Body of pancreas (tissue), 4 donors: ENCODE measurements around the gene DCAF11. TPM values are rescaled to one million over a fixed set of nuclear protein-coding genes. Genes with fewer than 3 reads are reported as not detected.

Experiments
- ATAC-seq: fragments of 150-250 bp; one replicate; pipeline ENCODE4 v1.9.1; 2016
- DNase-seq, 4 donors: peaks; one replicate each; pipeline ENCODE4 v3.0.0-alpha.2; 2019
- H3K27ac ChIP-seq, 4 donors: fragments of 200-600 bp; sonication (generic); 1 replicate in 3 of 4; 2 replicates in 1 of 4; pipeline versions ENCODE4 v1.5.1 to v1.6.1; 2016 to 2019; ENCODE audit warnings: mild to moderate bottlenecking in 1 of 4, mixed read lengths in 1 of 4, moderate library complexity in 1 of 4
- H3K27me3 ChIP-seq, 2 donors: fragments of 200-600 bp; sonication (generic); one replicate each; pipeline ENCODE4 v1.6.0; 2016; ENCODE audit warnings: mild to moderate bottlenecking in 1 of 2
- H3K36me3 ChIP-seq, 2 donors: fragments of 200-600 bp; sonication (generic); replicated peaks in 1 of 2; 2 replicates each; pipeline ENCODE4 v1.5.1; 2016; ENCODE audit warnings: low read depth in 2 of 2; ENCODE audit not compliant: insufficient read depth in 1 of 2
- H3K4me1 ChIP-seq: fragments of 200-600 bp; sonication (generic); one replicate; pipeline ENCODE4 v1.6.0; 2016
- H3K4me3 ChIP-seq, 2 donors: fragments of 200-600 bp; sonication (generic); 1 replicate in 1 of 2; 2 replicates in 1 of 2; pipeline ENCODE4 v1.5.1; 2016 to 2019
- H3K9me3 ChIP-seq, 3 donors: fragments of 200-600 bp; sonication (generic); 1 replicate in 2 of 3; 2 replicates in 1 of 3; pipeline ENCODE4 v1.5.1; 2016
- POLR2A ChIP-seq, 3 donors: fragments of 450-650 bp; IDR thresholded peaks; one replicate each; pipeline ENCODE4 v1.6.1; 2016; ENCODE audit warnings: antibody characterized with exemption in 3 of 3, mild to moderate bottlenecking in 2 of 3
- WGBS, 2 donors: methylation state at CpG; one replicate each; pipeline ENCODE4 v1.1.5; 2017; 5-methylcytosine and 5-hydroxymethylcytosine counted together
- intact Hi-C: fragments of 100-400 bp; cut with DNase I; formaldehyde crosslinking; loops from one replicate; pipeline ENCODE4 v1.15.1; 2023
- total RNA-seq, 2 donors: library from RNA; depleted of rRNA; stranded (reverse); fragments of >200 nt; gene quantifications; one replicate each; pipeline ENCODE4 v1.1.0, GENCODE V29; 2016
- TF ChIP-seq, protein P1 (sequence below), 7 experiments: fragments of 450-650 bp in 4 of 7; fragments of 200-600 bp in 3 of 7; sonication (generic) in 3 of 7; IDR thresholded peaks; one replicate each; pipeline ENCODE4 v1.5.1; 2016 to 2019; ENCODE audit warnings: antibody characterized with exemption in 7 of 7

Gene DCAF11
- total RNA-seq, 2 donors from 2014 or later: 77.1 to 128 TPM

DNA sequence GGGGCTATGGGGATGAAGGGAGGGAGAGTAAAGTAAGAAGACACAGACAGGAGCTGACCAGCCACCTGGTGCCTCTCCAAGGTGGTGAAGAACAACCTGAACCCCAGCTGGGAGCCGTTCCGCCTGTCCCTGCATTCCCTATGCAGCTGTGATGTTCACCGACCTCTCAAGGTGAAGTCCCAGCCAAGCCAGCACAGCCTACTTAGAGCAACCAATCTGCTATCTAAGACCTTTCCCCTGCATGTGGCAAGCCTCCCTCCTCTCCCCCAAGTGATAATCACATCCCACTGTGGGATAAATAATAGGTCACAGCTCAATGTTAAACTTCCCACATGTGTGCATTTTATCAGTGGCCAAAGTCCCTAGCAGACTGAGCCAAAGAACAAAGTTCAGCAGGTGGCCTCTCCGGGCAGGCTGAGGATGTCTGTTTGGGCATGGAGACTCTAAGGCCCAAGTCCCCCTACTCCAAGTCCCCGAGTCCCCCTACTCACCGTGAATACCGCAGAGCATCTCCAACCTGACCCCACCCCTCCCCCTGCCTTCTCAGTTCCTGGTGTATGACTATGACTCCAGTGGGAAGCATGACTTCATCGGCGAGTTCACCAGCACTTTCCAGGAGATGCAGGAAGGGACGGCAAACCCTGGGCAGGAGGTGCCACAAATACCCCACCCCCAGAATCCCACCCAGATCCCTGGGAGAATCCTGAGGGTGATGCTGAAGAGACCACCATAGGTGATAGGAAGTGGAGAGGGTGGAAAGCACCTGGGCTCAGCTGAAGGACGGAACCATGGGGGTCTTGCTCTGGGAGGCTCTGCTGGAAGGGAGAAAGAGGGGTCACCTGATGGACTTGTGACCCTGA, 39.7 kb upstream of the DCAF11 start:
- intact Hi-C loops: no loop called here
- H3K4me1 ChIP-seq: peaks cover 26% of the 10 kb centered on the region
- WGBS, 2 donors: 40 to 49% methylated on average over 11 of the region's 11 CpGs
- H3K36me3 ChIP-seq: no peaks in the 10 kb centered on the region
- DNase-seq: peak in 3 of 4 donors; percentile 37 to 69 (median 50)
- H3K27me3 ChIP-seq: no peaks in the 10 kb centered on the region
- H3K27ac ChIP-seq: peak overlapping the region in 2 of 4 donors; percentile 16 to 62
- peak; percentile 53 for ATAC-seq
- H3K9me3 ChIP-seq: no peaks in the 10 kb centered on the region
- TF ChIP-seq, protein P1, sequence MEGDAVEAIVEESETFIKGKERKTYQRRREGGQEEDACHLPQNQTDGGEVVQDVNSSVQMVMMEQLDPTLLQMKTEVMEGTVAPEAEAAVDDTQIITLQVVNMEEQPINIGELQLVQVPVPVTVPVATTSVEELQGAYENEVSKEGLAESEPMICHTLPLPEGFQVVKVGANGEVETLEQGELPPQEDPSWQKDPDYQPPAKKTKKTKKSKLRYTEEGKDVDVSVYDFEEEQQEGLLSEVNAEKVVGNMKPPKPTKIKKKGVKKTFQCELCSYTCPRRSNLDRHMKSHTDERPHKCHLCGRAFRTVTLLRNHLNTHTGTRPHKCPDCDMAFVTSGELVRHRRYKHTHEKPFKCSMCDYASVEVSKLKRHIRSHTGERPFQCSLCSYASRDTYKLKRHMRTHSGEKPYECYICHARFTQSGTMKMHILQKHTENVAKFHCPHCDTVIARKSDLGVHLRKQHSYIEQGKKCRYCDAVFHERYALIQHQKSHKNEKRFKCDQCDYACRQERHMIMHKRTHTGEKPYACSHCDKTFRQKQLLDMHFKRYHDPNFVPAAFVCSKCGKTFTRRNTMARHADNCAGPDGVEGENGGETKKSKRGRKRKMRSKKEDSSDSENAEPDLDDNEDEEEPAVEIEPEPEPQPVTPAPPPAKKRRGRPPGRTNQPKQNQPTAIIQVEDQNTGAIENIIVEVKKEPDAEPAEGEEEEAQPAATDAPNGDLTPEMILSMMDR (IDR thresholded peaks at IDR 0.05): no peak
- no peak for TF ChIP-seq POLR2A (IDR thresholded peaks at IDR 0.05)
- no peak overlapping the region for H3K4me3 ChIP-seq

DNA sequence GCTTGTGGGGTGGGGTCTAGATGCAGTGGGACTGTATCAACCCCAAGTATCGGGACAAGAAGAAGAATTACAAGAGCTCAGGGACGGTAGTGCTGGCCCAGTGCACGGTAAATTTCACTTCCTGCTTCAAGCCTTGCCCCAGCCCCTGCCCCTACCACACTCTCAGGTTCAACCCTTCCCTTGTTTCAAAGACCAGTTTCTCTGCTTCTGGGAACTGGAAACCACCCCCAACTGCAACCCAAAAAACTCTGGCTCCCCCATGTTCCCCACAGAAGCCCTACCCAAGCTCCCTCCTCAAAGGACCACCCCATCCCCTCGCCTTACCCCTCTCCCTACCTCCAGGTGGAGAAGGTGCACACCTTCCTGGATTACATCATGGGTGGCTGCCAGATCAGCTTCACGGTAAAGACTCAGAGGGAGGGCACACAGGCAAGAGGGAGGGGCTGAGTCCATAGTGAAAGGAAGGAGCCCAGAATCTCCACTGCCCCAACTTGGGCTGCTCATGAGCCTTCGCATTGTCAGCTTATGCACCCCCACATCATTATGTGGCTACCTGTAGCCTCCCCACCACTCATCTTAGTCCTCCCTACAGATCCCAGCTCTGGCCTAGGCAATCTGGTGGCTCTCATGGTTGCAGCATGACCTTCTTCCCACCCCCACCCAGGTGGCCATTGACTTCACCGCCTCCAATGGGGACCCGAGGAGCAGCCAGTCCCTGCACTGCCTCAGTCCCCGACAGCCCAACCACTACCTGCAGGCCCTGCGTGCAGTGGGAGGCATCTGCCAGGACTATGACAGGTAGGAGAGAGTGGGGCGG, 38.9 kb upstream of the DCAF11 start:
- peak overlapping the region in 2 of 4 donors; percentile 10 to 62 for H3K27ac ChIP-seq
- intact Hi-C loops: no loop called here
- TF ChIP-seq, protein P1 (IDR thresholded peaks at IDR 0.05): no peak
- no peak for TF ChIP-seq POLR2A (IDR thresholded peaks at IDR 0.05)
- H3K4me1 ChIP-seq: peaks cover 33% of the 10 kb centered on the region
- H3K9me3 ChIP-seq: no peaks in the 10 kb centered on the region
- no peaks in the 10 kb centered on the region for H3K36me3 ChIP-seq
- no peaks in the 10 kb centered on the region for H3K27me3 ChIP-seq
- H3K4me3 ChIP-seq: no peak overlapping the region
- DNase-seq (peak in 1 of 4 donors; percentile 53), ATAC-seq (no peak)
- WGBS, 2 donors: 67 to 79% methylated on average over 8 to 11 of the region's 11 CpGs

DNA sequence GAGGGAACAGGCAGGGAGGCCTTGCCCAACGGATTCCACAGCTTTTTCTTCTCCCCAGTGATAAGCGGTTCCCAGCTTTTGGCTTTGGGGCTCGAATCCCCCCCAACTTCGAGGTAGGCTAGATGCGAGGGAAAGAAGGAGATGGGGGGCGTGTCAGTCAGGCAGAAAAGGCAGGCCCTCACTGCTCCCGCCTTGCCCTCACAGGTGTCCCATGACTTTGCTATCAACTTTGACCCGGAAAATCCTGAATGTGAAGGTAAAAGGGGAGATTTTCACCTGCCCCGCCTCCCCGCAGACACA, 38.3 kb upstream of the DCAF11 start:
- Histone ChIP-seq H3K27me3 (no peaks in the 10 kb centered on the region), H3K4me3 (no peak overlapping the region), H3K4me1 (peaks cover 35% of the 10 kb centered on the region), H3K27ac (no peak overlapping the region), H3K9me3 (no peaks in the 10 kb centered on the region), H3K36me3 (no peaks in the 10 kb centered on the region)
- ATAC-seq (no peak), DNase-seq (no peak)
- TF ChIP-seq, protein P1 (IDR thresholded peaks at IDR 0.05): no peak
- TF ChIP-seq POLR2A (IDR thresholded peaks at IDR 0.05): no peak
- intact Hi-C loops: no loop called here
- WGBS, 2 donors: 80 to 85% methylated on average over 9 to 10 of the region's 10 CpGs

DNA sequence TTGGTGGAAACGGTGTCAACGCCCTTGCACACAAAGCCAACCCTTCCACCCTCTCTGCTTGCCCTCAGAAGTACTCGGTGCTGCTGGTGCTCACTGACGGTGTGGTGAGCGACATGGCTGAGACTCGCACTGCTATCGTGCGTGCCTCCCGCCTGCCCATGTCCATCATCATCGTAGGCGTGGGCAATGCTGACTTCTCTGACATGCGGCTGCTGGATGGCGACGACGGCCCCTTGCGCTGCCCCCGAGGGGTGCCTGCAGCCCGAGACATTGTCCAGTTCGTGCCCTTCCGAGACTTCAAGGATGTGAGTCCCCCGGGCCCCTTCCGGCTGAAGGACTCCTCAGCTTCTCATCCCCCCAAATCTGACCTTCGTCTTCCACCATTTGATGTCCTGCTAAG, 37.5 kb upstream of the DCAF11 start:
- Histone ChIP-seq H3K4me3 (no peak overlapping the region), H3K9me3 (no peaks in the 10 kb centered on the region), H3K27me3 (no peaks in the 10 kb centered on the region), H3K4me1 (peaks cover 42% of the 10 kb centered on the region), H3K27ac (no peak overlapping the region), H3K36me3 (no peaks in the 10 kb centered on the region)
- ATAC-seq (no peak), DNase-seq (no peak)
- TF ChIP-seq POLR2A (IDR thresholded peaks at IDR 0.05): no peak
- TF ChIP-seq, protein P1 (IDR thresholded peaks at IDR 0.05): no peak
- WGBS, 2 donors: 93 to 94% methylated on average over 17 to 23 of the region's 23 CpGs
- intact Hi-C loops: no loop called here
